Cerebellar nuclear complex (tissue), 1 donor: ENCODE measurements around the gene DCUN1D4.
"Not testable (repeated sequence)": the region's sequence is repeated elsewhere in the genome, so short reads cannot be mapped to it uniquely, and the experiment has no call there.

Experiments used
- DNase-seq, 2 experiments: peaks; one replicate each; lab custom pipeline; 2025; lab: John Stamatoyannopoulos, UW

The DCUN1D4 gene

DNA sequence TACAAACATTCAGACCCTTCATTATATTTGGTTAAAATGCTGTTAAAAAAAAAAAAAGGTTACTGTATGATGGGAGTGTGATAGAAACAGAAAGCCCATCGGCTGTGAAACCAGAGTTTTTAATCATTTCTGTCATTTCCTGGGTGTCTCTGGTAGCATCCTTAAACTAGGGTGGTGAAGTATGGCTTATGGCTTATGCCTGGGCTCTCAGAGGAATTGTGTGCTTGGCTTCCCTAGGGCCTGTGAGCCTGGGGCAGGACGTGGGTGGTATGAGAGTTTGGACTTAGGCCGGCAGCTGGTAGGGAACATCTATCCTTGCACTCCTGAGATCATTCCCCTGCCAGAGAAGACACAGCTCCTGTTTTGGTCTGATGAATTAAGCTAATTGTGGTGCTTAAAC, 52.2 kb downstream of the DCUN1D4 start:
- no peak for DNase-seq

DNA sequence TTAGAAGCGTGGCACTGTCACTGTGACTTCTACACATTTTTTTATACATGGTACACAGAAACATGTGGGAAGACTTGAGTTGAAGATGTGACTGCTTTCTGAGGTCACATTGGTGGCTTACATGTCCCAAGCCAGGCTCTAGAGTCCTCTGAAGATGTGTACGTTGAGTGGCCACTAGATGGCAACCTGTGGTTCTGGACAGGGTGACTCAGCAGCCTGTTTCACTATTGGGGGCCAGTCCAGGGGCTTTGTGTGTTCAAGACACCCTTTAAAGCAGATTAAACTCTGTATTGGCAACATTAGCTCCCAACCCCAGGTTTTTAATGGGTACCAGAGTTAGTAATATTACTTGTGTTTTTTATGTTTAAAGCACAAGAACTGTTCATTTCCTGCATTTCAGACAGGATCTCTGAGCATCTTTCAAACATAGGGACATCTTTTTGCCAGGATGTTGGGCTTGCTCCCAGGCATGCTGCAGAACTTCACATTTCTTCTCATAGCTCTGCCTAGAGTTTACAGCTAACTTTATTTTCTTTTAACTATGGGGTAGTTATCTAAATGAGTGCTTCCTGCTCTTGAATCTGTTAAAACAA, 53.0 kb downstream of the DCUN1D4 start:
- DNase-seq, result no peak

DNA sequence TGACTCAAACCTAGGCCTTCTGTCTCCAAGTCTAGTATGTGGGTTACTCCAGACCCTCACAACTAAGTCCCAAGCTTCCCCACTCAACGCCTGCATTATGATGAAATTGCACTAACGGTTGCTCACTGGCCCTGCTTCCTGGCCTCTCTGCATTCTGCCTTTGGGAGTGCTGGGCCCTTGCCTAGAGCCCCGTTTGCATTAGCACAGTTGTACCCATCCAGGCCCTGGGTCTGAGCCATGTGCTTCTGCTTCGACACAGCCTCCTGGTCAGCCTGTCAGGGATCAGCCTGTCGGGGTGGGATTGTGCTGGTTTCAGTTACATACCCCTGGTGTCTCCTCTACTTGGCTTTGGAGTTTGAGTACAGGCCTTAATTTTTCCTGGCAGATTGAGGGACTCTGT, 58.4 kb downstream of the DCUN1D4 start:
- no peak for DNase-seq

DNA sequence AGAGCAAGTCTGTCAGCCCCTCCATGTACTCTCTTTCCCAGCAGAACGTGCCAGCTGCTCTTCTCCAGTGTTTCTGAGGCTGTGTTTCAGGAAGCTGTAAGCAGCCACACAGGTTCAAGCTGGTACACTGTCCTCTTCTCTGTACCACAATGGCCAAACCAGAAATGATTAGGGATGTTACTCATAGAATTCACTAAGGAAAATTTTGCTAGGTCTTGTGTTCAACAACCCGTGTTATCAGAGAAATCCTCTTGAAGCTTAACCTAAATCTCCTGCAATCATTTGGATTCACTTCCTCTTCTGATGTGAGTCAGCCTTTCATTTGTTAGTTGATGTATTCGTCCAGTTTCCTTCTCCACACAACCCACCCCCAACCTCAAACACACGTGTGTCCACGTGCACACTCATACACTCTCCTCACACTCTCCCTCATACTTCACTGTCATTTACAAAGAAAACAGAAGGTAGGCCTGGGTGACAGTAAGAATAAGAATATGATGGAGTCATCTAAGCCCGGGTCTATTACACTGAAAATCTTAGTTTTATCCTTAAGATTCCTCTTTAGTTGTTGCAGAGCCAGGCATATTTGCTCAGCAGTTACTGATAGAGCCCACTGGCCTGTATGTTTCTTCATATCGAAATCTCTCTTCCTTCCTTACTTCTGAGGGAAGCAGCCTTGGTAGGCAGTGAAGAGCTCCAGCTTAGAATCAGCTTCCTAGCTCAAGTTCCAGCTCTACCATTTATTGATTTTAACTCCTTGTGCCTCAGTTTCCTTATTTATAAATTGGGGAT, 63.4 kb downstream of the DCUN1D4 start:
- DNase-seq, result no peak

DNA sequence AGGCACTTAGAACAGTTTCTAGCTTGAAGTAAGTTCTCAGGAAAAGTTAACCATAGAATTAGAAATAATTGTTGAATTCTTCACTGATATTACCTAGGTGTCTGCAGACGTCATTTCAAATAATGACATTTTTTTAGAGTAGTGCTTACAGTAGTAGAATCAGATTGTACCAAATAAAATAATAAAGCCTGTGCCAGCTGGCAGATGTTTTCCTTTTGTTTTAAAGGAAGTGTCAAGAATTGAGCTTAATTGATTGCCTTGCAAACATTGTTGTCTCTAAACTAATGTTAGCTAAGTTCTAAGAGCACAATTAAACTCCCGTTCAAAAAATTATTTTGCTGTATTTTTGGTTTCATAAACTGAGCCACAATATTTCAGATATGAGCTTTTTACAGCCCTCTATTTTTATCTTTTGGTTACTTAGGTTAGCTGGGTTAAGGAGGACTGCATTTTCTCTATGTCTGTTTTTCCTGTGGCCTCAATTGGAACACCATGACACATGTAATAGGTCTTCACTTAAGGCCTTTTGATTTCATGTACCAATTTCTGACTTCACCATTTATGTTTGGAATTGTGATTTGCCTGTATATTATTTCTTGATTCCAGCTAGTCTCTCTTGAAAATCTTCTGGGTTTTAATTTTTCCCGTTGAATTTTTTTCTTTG, 64.2 kb downstream of the DCUN1D4 start:
- no peak for DNase-seq

DNA sequence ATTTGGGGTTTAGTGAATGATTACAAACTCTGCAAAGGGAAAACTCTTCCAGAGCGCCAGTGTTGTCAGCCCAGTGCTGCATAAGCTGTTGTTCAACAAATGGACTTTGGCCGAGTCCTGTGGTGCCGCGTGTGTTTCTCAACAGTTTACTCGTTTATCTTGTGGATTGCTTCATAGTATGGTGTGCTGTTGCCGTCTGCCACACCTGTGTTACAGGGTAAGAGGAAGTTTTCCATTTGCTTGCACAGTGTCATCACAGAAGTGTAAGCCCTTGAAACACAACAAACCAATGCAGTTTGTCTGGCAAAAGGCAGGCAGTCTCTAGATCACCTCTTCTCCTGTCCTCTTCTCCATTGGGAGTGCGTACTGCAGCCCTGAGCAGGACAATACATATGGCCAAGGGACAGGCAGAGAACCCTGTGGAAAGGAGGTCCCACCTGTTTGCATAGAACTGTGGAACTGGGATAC, 66.3 kb downstream of the DCUN1D4 start:
- DNase-seq, result no peak

DNA sequence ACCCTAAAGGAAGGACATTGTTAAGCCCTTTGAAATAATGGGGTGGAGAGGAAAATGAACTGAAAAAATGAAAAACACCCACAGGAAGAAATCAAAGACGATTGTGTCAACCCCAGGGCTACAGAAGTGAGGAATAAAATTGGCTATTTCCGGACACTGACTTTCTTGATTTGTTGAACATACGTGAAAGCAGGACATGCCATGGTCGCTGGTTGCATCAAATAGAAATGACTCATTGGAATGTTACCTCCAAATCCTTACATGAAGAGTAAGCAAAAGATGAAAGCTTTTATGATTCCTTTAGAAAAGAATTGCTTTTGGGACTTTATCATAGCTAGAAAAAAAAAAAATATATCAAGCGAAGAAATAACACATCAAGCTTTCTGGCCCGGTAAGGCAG, 75.3 kb downstream of the DCUN1D4 start:
- DNase-seq, result no peak

DNA sequence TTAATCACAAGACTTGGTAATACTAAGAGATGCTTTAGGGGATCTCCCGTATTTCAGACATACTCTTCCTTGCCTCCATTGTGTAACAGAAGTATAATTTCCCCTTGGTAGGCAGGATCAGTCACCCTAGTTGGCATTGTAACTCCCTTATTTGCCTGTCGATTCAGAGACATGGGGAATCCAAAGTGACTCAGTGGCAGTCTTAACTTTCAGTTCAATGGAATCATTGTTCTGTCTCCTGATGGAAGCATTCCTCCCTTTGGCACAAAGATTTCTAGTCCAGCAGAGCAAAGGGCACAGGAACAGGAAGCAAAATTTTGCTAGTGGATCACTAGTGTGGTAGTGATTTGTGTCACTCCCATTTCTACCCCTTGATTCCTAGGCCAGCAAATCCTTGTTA, 80.4 kb downstream of the DCUN1D4 start:
- no peak for DNase-seq

DNA sequence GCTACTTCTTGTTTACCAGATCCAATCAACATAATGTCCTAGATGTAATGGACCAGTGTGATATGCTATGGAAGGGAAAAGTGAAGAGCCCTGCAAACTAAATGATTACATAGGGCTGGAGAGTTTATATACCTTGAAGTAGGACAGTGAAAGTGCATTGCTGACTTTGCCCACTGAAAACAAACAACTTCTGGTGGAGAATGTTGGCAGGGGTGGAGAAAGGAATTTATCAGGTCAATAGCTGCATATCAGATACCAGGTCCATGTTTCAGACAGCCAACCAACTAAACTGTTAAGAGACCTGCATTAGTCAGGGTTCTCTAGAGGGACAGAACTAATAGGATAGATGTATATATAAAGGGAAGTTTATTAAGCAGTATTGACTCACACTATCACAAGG, 82.4 kb downstream of the DCUN1D4 start:
- no peak for DNase-seq

DNA sequence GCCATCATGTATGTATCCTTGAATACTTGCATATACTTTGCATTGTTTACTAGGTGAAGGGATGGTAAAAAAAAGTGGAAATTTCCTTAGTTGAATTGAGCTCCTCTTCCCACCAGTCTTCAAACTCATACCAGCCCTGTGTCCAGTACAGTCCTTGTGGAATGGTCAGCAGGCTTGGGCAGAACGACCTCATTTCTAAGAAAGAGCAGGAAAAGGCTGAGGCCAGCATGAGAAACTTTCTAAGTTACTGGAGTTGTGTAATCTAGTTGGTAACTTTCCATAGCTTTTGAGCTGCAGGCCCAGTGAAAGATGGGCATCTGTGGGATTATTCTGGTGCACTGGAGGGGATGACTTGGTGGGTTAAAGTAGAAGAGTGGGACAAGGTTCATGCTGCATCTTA, 87.6 kb downstream of the DCUN1D4 start:
- no peak for DNase-seq

DNA sequence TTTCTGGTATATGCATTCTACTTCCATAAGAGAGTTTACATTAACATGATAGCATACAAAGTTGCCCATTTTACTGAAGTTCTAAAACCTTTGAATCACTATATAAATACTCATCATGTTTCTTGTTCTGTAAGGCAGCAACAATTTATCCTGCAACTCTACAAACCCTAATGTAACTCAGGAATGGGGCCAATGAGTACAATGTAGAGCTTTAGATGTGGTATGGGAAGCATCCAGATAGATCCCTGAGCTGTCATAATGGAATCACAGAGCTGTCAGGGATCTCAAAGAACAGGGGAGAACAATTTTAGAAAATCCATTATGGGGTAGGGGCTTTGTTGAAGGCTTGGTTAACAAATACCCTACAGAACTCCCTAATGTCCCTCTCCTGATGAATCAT, 88.5 kb downstream of the DCUN1D4 start:
- no peak for DNase-seq

DNA sequence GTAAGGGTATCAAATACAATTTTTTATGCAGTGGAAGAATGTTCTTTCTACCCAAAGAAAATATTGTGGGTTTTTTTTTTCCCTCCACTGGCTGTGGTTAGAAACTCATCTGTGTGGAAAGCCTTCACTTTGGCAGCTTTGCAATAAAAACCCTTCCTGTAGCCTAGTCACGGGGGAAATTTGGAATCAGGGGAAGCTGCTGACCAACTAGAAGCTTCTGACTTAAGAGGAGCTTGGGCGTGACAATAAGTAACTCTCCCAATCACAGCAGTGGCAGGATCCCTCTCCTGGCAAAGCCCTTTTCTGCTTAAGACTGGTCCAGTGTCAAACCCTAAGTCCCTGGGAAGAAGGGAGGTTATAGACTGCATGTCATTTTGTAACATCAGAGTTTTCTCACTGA, 89.3 kb downstream of the DCUN1D4 start:
- DNase-seq, result no peak

DNA sequence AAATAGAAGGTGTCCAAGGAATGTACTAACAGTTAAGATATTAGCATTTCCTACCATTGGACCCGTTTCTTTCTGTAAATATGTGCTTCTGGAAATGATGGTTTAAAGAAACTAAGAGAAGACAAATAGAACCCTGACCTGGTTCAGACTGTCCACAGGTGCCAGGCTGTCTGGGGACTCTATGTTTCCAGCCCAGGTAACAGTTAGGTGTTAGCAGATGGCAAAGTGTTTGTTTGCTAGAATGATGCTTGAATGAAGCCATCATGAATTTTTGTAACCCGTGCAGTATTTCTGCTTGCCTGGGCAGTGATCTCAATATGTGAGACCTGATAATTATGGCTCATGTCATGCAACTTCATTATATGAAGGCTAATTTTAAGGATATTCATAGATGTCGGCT, 89.7 kb downstream of the DCUN1D4 start:
- no peak for DNase-seq

DNA sequence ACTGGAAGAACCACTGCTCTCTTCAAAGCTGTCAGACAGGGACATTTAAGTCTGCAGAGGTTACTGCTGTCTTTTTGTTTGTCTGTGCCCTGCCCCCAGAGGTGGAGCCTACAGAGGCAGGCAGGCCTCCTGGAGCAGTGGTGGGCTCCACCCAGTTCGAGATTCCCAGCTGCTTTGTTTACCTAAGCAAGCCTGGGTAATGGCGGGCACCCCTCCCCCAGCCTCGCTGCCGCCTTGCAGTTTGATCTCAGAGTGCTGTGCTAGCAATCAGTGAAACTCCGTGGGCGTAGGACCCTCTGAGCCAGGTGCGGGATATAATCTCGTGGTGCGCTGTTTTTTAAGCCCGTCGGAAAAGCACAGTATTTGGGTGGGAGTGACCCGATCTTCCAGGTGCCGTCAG, 97.5 kb downstream of the DCUN1D4 start:
- not testable (repeated sequence) for DNase-seq

DNA sequence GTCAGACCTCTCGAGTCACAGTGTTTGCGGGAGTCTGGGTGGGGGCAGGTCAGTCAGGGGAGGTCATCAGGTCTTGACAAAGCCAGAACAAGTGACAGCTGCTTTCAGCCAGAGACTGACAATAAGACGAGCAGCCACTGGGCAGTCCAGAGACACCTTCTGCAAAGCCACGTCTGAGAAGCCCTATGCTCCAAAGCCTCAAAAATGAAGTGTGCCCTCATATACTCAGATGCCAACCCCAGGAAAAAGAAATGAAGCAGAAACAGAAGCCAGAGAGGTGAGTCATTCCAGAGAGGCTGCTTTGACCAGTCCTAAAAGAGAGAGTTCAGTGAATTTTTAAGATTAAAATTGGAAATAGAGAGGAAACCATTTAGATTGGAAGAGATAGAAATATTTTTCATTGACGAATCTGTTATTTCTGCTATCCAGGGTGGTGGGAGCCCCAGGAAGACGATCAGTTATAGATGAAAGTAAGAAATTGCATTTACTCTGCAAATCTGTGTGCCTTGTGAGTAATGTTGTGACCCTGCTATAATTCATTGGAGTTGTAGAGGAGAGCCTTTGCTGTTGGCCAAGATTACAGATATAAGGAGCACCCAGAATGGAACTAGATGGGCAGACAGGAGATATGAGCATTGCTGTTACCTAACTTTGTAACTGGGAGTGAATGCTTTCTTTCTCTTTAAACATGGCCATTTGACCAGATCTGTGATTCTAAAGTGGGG, 99.3 kb downstream of the DCUN1D4 start:
- DNase-seq, result no peak

DNA sequence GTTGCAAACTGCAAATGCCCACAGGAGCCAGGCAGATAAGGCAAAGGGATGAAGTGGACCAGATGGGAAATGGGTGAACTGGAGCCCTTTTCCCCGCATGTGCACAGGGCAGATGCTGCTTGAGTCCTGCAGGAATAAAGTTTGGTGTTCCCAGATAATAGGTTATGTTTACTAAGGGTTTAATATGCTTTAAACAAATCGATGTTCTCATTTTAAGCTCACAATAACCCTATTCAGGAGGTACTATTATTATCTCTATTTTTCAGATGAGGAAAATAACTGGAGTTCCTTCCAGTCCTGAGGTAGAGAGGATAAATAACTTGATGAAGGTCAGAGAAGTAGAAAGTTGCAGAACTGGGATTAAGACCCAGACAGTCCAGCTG, 99.9 kb downstream of the DCUN1D4 start:
- no peak for DNase-seq

DNA sequence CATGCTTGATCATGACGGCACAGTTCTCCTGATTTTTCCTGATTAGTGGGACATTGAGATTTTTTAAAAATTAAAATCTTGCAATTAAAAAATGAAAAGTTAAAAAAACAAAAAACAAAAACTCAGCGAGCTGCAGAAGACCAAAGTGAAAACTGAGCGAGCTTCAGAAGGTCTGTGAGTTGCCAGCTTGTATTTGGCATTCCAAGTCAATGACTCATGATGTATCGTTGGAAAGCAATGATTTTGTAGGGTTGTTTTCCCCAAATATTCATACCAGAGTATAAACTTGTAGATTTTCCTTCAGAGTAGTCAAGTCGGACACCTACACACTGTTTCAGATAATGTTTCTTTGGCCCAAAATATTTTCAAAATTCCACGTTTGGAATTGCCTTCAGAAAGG, 100.3 kb downstream of the DCUN1D4 start:
- DNase-seq, result no peak

DNA sequence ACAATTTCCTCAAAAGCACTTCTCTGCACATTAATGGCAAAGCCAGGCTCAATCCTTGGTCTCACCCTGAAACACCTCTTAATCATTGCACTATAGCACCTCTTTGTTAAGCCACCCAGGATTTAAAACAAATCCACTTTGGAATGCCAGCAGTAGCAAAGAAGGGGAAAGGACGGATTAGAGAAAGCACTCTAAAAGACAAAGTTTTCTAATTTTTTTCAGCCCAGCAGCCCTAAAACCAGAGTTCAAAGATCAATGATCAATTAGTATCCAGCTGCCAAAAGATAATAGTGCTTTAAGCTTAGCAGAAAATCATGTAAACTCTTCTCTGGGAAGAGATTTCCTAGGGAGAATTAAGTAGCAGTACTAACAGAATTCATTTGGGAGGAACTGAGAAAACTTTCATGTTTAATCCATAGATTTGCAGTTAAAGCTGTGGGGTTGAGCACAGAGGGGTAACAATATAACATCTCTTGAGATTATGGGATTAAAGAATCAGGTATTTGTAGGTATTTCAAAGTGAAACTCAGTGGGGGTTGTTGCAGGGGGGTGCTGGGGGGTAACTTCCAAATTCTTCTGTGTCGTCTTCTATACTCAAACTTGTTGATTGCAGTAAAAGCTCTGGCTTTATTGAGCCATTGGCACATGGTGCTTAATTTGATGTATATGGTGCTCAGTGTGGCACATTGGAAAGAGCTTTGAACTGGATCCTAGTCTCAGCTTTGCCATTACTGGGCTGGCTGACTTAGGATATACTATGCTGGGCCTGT, 115.4 kb downstream of the DCUN1D4 start:
- DNase-seq, result no peak

DNA sequence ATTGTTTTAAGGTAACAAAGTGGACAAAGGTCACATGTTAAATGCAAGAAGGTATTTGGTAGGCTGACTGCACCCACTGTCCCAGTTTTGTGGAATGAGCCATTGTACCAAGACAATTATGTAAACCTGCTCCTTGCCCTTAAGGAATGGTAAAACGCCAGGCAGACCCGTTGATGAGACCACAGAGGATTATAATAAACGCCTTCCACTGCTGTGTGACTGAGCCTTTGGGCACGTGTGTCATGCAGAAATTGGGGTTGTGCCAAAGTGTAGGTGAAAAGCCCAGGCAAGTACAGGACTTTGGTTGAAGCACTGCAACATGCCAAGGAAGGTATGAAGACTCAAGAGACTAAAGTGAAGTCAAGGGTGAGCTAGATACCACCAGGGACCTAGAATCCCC, 117.5 kb downstream of the DCUN1D4 start:
- DNase-seq, result no peak

DNA sequence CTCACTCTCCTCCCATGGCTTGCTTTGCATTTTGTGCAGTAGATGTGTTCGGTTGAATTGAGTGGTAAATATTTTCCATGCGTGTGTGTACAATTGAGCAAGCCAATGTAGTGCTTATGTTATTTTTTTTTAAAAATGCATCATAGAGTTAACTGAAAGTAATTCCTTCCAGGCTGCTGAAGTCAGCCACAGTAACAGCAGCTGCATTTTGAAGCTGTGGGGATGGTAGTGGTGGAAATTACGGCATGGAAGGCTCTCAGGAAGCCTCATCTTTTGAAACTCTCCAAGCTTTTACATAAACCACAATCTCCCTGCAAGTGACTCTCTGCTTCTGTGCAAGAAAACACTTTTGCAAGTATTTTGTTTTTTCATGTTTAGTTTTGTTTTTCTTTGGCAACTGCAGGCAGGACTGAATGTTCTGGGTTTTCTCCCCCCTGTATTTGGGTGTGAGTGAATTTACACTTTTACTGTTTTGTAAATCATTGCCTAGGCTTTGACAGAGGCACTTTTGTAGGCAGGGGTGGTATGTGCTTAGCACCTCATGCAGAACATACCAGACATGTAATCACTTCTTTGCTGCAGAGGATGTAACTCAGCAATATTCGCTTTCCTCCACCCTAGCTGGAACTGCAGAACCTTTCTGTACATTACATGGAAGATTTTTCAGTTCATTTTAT, 121.0 kb downstream of the DCUN1D4 start:
- no peak for DNase-seq

DNA sequence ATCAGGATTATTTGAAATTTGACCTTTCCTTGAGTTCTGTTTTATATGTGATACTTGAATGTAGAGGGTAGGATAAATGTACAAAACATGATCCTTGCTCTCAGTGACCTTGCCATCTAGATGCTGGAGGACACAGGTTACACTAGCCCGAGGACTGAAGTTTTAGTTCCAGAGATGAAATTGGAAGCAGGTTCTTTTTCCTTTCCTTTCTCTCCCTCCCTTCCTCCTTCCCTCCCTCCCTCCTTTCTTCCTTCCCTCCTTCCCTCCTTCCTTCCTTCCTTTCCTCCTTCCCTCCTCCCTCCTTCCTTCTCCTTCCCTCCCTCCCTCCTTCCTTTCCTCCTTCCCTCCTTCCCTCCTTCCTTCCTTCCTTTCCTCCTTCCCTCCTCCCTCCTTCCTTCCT, 122.9 kb downstream of the DCUN1D4 start:
- DNase-seq, result no peak
